ENCODE data around the gene PNLIPRP2. TPM values are rescaled to one million over a fixed set of nuclear protein-coding genes. Genes with fewer than 3 reads are reported as not detected.

The PNLIPRP2 gene
- total RNA-seq, 4 donors from 2014 or later, result not detected

DNA sequence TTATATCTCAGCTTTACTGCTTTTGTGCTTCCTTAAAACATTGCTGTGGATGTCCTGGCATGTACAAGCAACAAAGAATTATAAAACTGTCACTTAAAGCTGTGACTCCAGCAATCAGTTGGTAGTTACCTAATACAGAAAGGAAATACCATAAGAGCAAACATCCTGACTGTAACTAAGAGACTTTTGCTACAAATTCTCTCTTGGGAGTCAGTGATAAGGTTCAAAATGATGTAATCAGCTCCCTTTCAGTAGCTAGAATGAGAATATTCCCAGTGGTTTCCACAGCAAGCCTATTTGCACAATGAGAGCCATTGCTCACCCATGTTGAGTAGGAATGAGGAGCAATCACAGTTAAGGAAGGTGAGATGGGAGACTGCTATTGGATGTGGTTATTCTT lies 22.4 kb upstream of the PNLIPRP2 start:
- intact Hi-C loops (cut with DNase I; ENCODE audit: low total_unique reads), result no loop called here
- H3K27ac ChIP-seq, result no peak overlapping the region
- TF ChIP-seq POLR2A (IDR thresholded peaks at IDR 0.05), result no peak
- TF ChIP-seq, protein P1, sequence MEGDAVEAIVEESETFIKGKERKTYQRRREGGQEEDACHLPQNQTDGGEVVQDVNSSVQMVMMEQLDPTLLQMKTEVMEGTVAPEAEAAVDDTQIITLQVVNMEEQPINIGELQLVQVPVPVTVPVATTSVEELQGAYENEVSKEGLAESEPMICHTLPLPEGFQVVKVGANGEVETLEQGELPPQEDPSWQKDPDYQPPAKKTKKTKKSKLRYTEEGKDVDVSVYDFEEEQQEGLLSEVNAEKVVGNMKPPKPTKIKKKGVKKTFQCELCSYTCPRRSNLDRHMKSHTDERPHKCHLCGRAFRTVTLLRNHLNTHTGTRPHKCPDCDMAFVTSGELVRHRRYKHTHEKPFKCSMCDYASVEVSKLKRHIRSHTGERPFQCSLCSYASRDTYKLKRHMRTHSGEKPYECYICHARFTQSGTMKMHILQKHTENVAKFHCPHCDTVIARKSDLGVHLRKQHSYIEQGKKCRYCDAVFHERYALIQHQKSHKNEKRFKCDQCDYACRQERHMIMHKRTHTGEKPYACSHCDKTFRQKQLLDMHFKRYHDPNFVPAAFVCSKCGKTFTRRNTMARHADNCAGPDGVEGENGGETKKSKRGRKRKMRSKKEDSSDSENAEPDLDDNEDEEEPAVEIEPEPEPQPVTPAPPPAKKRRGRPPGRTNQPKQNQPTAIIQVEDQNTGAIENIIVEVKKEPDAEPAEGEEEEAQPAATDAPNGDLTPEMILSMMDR (IDR thresholded peaks at IDR 0.05), result no peak
- DNase-seq, result no peak
- no peaks in the 10 kb centered on the region for H3K27me3 ChIP-seq
- no peaks in the 10 kb centered on the region for H3K36me3 ChIP-seq
- no peak overlapping the region for H3K4me3 ChIP-seq
- no peaks in the 10 kb centered on the region for H3K4me1 ChIP-seq
- no peaks in the 10 kb centered on the region for H3K9me3 ChIP-seq

DNA sequence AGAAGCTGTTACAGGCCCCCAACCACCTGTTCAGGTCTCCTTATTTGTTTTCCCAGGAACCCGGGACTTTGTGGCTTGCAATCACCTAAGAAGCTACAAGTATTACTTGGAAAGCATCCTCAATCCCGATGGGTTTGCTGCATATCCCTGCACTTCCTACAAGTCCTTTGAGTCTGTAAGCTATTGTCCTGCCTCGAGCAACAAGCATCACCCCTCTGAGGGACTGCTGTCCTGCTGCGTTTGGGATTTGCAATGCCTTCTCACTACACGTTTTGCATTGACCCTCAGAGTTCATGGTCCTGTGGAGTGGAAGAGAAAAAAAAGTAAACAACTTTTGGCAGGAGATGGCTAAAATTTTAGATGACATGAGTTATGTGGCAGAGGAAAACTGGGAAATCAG lies 20.8 kb upstream of the PNLIPRP2 start:
- Histone ChIP-seq H3K36me3 (no peaks in the 10 kb centered on the region), H3K27ac (no peak overlapping the region), H3K4me3 (no peak overlapping the region), H3K27me3 (no peaks in the 10 kb centered on the region), H3K9me3 (no peaks in the 10 kb centered on the region), H3K4me1 (no peaks in the 10 kb centered on the region)
- no peak for DNase-seq
- intact Hi-C loops (cut with DNase I; ENCODE audit: low total_unique reads), result no loop called here
- TF ChIP-seq, protein P1 (IDR thresholded peaks at IDR 0.05), result no peak
- TF ChIP-seq POLR2A (IDR thresholded peaks at IDR 0.05), result no peak

DNA sequence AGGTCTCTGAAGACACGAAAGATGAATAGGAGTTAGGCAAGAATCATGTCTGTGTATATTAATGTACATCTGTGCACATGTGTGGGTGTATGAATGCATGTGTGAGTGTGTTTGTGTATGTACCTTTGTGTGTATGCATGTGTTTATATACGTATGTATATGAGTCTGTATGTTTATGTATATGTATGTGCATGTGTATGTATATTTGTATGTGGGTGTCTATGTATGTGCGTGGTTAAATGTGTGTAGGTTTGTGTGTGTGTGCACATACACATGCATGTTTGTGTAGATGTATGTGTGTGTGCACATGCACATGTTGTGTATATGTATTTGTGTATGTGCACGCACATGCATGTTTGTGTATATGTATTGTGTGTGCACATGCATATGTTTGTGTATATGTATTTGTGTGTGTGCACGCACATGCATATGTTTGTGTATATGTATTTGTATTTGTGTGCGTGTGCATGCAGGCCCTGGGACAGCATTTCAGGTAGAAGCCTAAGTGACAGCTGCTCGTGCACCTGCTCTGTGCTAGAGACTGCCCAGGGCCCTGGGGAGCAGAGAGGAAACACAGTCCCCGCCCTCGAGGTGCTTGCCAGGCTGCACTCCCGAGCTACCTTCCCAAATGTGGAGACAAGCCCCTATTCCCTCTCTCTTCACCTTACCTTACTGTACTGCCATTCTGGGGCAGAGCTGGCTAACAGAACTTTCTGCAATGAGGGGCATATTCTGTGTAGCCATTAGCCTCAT lies 17.9 kb upstream of the PNLIPRP2 start:
- Histone ChIP-seq H3K9me3 (no peaks in the 10 kb centered on the region), H3K27me3 (no peaks in the 10 kb centered on the region), H3K4me1 (no peaks in the 10 kb centered on the region), H3K36me3 (no peaks in the 10 kb centered on the region), H3K27ac (no peak overlapping the region), H3K4me3 (no peak overlapping the region)
- DNase-seq, result no peak
- TF ChIP-seq, protein P1 (IDR thresholded peaks at IDR 0.05), result no peak
- no peak for TF ChIP-seq POLR2A (IDR thresholded peaks at IDR 0.05)
- intact Hi-C loops (cut with DNase I; ENCODE audit: low total_unique reads), result no loop called here

DNA sequence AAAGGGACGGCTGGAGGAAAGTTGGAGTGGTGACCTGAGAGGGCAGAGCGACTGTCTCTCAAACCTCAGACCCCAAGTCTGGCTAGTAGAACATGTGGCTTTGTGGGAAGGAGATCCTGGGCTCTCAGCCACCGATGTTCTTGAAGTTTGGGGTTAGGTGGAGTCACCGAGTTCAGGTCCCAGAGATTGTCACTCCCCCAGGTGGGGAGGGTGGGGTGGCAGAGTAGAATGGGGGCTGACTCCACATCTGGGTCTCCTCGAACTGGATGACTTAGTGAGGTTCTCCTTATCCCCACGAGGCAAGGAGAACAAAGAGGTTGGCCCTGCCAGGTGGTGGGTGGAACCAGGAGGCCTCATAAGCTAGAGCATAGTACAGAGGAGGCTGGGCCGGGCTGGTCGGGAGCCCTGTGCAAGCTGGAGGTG lies 14.7 kb upstream of the PNLIPRP2 start:
- H3K27ac ChIP-seq, result no peak overlapping the region
- TF ChIP-seq, protein P1 (IDR thresholded peaks at IDR 0.05), result no peak
- TF ChIP-seq POLR2A (IDR thresholded peaks at IDR 0.05), result no peak
- no peaks in the 10 kb centered on the region for H3K4me1 ChIP-seq
- DNase-seq, result no peak
- H3K27me3 ChIP-seq, result no peaks in the 10 kb centered on the region
- no peaks in the 10 kb centered on the region for H3K36me3 ChIP-seq
- no peaks in the 10 kb centered on the region for H3K9me3 ChIP-seq
- H3K4me3 ChIP-seq, result no peak overlapping the region
- intact Hi-C loops (cut with DNase I; ENCODE audit: low total_unique reads), result no loop called here

DNA sequence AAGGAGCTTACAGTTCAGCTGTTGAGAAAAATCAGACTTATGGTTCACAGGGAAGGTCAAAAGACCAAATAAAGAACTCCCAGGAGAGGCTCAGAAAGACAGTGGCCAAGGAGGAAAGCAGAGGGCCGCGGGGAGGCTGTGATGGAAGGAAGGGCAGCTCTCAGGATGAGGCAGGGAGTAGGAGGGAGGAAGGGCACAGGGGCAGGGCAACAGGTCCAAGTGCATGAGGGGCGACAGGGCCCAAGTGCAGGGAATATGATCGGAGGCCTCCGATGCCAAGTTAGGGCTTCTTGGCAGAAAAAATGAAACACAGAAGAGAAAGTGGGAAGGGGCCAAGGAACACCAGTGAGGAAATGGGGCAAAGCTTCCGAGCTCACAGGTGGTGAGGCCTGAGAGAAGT lies 13.4 kb upstream of the PNLIPRP2 start:
- Histone ChIP-seq H3K4me1 (no peaks in the 10 kb centered on the region), H3K4me3 (no peak overlapping the region), H3K27me3 (no peaks in the 10 kb centered on the region), H3K36me3 (no peaks in the 10 kb centered on the region), H3K27ac (no peak overlapping the region), H3K9me3 (no peaks in the 10 kb centered on the region)
- no peak for DNase-seq
- intact Hi-C loops (cut with DNase I; ENCODE audit: low total_unique reads), result no loop called here
- TF ChIP-seq, protein P1 (IDR thresholded peaks at IDR 0.05), result no peak
- TF ChIP-seq POLR2A (IDR thresholded peaks at IDR 0.05), result no peak
